Esophagus squamous epithelium (tissue), 5 donors: ENCODE measurements around the gene WFS1. TPM values are rescaled to one million over a fixed set of nuclear protein-coding genes. Genes with fewer than 3 reads are reported as not detected.
A peak's percentile ranks its signal among the peaks of the same experiment; 100 is the strongest.

Experiments used
- DNase-seq: peaks from one replicate; lab custom pipeline; 2025; lab: John Stamatoyannopoulos, UW
- H3K27ac ChIP-seq, 4 donors: fragments of 200-600 bp; sonication (generic); one replicate each; pipeline ENCODE4 v1.5.1; 2016 to 2019; ENCODE audit warnings: mild to moderate bottlenecking in 1 of 4
- H3K27me3 ChIP-seq, 4 donors: fragments of 200-600 bp; sonication (generic); 1 replicate in 3 of 4; 2 replicates in 1 of 4; pipeline versions ENCODE4 v1.5.1 to v1.6.0; 2017 to 2021; ENCODE audit warnings: antibody characterized with exemption in 1 of 4
- H3K36me3 ChIP-seq, 3 donors: fragments of 200-600 bp; sonication (generic); one replicate each; pipeline ENCODE4 v1.5.1; 2016 to 2019
- H3K4me1 ChIP-seq, 3 donors: fragments of 200-600 bp; sonication (generic); one replicate each; pipeline ENCODE4 v1.5.1; 2017 to 2019
- H3K4me3 ChIP-seq, 4 donors: fragments of 200-600 bp; sonication (generic); 1 replicate in 3 of 4; 2 replicates in 1 of 4; pipeline ENCODE4 v1.5.1; 2016 to 2019; ENCODE audit warnings: mild to moderate bottlenecking in 2 of 4, moderate library complexity in 1 of 4
- H3K9me3 ChIP-seq, 3 donors: fragments of 200-600 bp; sonication (generic); one replicate each; pipeline ENCODE4 v1.5.1; 2016 to 2019
- CTCF ChIP-seq, 6 experiments: fragments of 450-650 bp in 4 of 6; fragments of 200-600 bp in 2 of 6; sonication (generic) in 2 of 6; IDR thresholded peaks; one replicate each; pipeline ENCODE4 v1.5.1; 2016 to 2019; ENCODE audit warnings: antibody characterized with exemption in 6 of 6, mild to moderate bottlenecking in 4 of 6, moderate library complexity in 4 of 6
- POLR2A ChIP-seq, 4 donors: fragments of 450-650 bp; IDR thresholded peaks; one replicate each; pipeline ENCODE4 v1.6.1; 2017; ENCODE audit warnings: antibody characterized with exemption in 4 of 4, mild to moderate bottlenecking in 4 of 4, moderate library complexity in 3 of 4
- WGBS, 2 donors: methylation state at CpG; one replicate each; pipeline ENCODE4 v1.1.5; 2018; 5-methylcytosine and 5-hydroxymethylcytosine counted together
- intact Hi-C: fragments of 100-400 bp; cut with DNase I; formaldehyde crosslinking; loops from one replicate; pipeline ENCODE4 v1.15.0; 2022
- total RNA-seq, 4 donors: library from RNA; depleted of rRNA; stranded (reverse); fragments of >200 nt; gene quantifications; one replicate each; pipeline ENCODE4 v1.1.0, GENCODE V29; 2016
- donor health status: DM: yes; HTN: yes; CAD: no.

The WFS1 gene
- total RNA-seq, 4 donors from 2014 or later, result 6.5 to 20.4 (median 9.6) TPM

- intact Hi-C loops, result no loop called here
- Histone ChIP-seq H3K4me1 (peaks cover 0 to 9% (median 0%) of the 10 kb centered on the region in 3 donors), H3K4me3 (no peak overlapping the region), H3K36me3 (peaks cover 0 to 64% (median 4%) of the 10 kb centered on the region in 3 donors), H3K9me3 (no peaks in the 10 kb centered on the region), H3K27ac (peak overlapping the region in 3 of 4 donors; percentile 20 to 42 (median 25)), H3K27me3 (no peaks in the 10 kb centered on the region)
- TF ChIP-seq CTCF (IDR thresholded peaks at IDR 0.05) (no peak), POLR2A (IDR thresholded peaks at IDR 0.05) (no peak)
- 100% methylated on average over 1 of the region's 6 CpGs; no CpG with 5 or more reads in 1 of the 2 donors for WGBS, 2 donors
- DNase-seq, result no peak
Measured at GRCh38 chr4:6298852-6299251, 29.2 kb downstream of the WFS1 start.

GRCh38 chr4:6299875-6300274, 30.2 kb downstream of the WFS1 start:
- 91 to 97% methylated on average over 8 of the region's 12 CpGs for WGBS, 2 donors
- Histone ChIP-seq H3K9me3 (no peaks in the 10 kb centered on the region), H3K36me3 (peaks cover 0 to 58% (median 4%) of the 10 kb centered on the region in 3 donors), H3K27me3 (no peaks in the 10 kb centered on the region), H3K4me1 (peaks cover 0 to 9% (median 0%) of the 10 kb centered on the region in 3 donors), H3K27ac (no peak overlapping the region), H3K4me3 (no peak overlapping the region)
- TF ChIP-seq CTCF (IDR thresholded peaks at IDR 0.05) (no peak), POLR2A (IDR thresholded peaks at IDR 0.05) (no peak)
- DNase-seq, result no peak
- intact Hi-C loops, result no loop called here

- Histone ChIP-seq H3K36me3 (peaks cover 0 to 53% (median 4%) of the 10 kb centered on the region in 3 donors), H3K27me3 (no peaks in the 10 kb centered on the region), H3K4me1 (peaks cover 0 to 9% (median 0%) of the 10 kb centered on the region in 3 donors), H3K9me3 (no peaks in the 10 kb centered on the region), H3K27ac (no peak overlapping the region), H3K4me3 (no peak overlapping the region)
- 84 to 85% methylated on average over 10 to 11 of the region's 11 CpGs for WGBS, 2 donors
- no peak for DNase-seq
- TF ChIP-seq CTCF (IDR thresholded peaks at IDR 0.05) (no peak), POLR2A (IDR thresholded peaks at IDR 0.05) (no peak)
- intact Hi-C loops, result no loop called here
Measured at GRCh38 chr4:6300359-6300758, 30.7 kb downstream of the WFS1 start.

GRCh38 chr4:6301051-6301731, 31.5 kb downstream of the WFS1 start:
- no peak for DNase-seq
- TF ChIP-seq POLR2A (IDR thresholded peaks at IDR 0.05) (no peak), CTCF (IDR thresholded peaks at IDR 0.05) (no peak)
- Histone ChIP-seq H3K27ac (no peak overlapping the region), H3K4me3 (no peak overlapping the region), H3K9me3 (no peaks in the 10 kb centered on the region), H3K4me1 (peaks cover 0 to 9% (median 0%) of the 10 kb centered on the region in 3 donors), H3K36me3 (peaks cover 0 to 45% (median 4%) of the 10 kb centered on the region in 3 donors), H3K27me3 (peaks cover 0 to 5% (median 0%) of the 10 kb centered on the region in 4 donors)
- intact Hi-C loops, result no loop called here
- WGBS, 2 donors, result 87 to 96% methylated on average over 18 to 25 of the region's 35 CpGs

GRCh38 chr4:6301732-6302442, 32.2 kb downstream of the WFS1 start:
- no peak for TF ChIP-seq POLR2A (IDR thresholded peaks at IDR 0.05)
- no peak for TF ChIP-seq CTCF (IDR thresholded peaks at IDR 0.05)
- intact Hi-C loops, result no loop called here
- no peak overlapping the region for H3K27ac ChIP-seq
- WGBS, 2 donors, result 98 to 100% methylated on average over 5 to 27 of the region's 55 CpGs
- H3K4me3 ChIP-seq, result no peak overlapping the region
- peaks cover 0 to 43% (median 4%) of the 10 kb centered on the region in 3 donors for H3K36me3 ChIP-seq
- peaks cover 0 to 9% (median 0%) of the 10 kb centered on the region in 3 donors for H3K4me1 ChIP-seq
- no peaks in the 10 kb centered on the region for H3K9me3 ChIP-seq
- H3K27me3 ChIP-seq, result peaks cover 0 to 9% (median 0%) of the 10 kb centered on the region in 4 donors
- DNase-seq, result no peak
